WTC11 (cell line): Measurements from ENCODE around the gene NEMP1.
"Not testable (repeated sequence)": the region's sequence is repeated elsewhere in the genome, so short reads cannot be mapped to it uniquely, and the experiment has no call there.

Experiments
- ATF3 ChIP-seq: sonication (generic); formaldehyde crosslinking; conservative IDR thresholded peaks from 2 replicates; pipeline ENCODE4 v1.8.1; 2022; ENCODE audit warnings: mild to moderate bottlenecking, missing genetic modification reagents
- CREB1 ChIP-seq: sonication (generic); formaldehyde crosslinking; IDR thresholded peaks from 2 replicates; pipeline ENCODE4 v1.8.0; 2023; ENCODE audit warnings: mild to moderate bottlenecking, missing genetic modification reagents
- CTCF ChIP-seq: fragments of 200-600 bp; IDR thresholded peaks from 2 replicates; pipeline ENCODE4 v1.8.0; 2022; ENCODE audit warnings: antibody characterized with exemption
- ESRRA ChIP-seq: sonication (generic); formaldehyde crosslinking; IDR thresholded peaks from 2 replicates; pipeline ENCODE4 v1.8.1; 2022; ENCODE audit warnings: mild to moderate bottlenecking, missing genetic modification reagents, borderline replicate concordance
- MAX ChIP-seq: sonication (generic); formaldehyde crosslinking; IDR thresholded peaks from 2 replicates; pipeline ENCODE4 v1.8.0; 2022; ENCODE audit warnings: mild to moderate bottlenecking, missing genetic modification reagents
- NR2C2 ChIP-seq: sonication (generic); formaldehyde crosslinking; IDR thresholded peaks from 2 replicates; pipeline ENCODE4 v1.8.0; 2022; ENCODE audit warnings: mild to moderate bottlenecking, missing genetic modification reagents
- PRRX2 ChIP-seq: fragments of 250-450 bp; sonication (Bioruptor Pico); IDR thresholded peaks from 2 replicates; pipeline ENCODE4 v1.8.0; 2021; ENCODE audit warnings: mild to moderate bottlenecking
- SMAD3 ChIP-seq: sonication (generic); formaldehyde crosslinking; IDR thresholded peaks from 2 replicates; pipeline ENCODE4 v1.8.0; 2022; ENCODE audit warnings: missing genetic modification reagents, mild to moderate bottlenecking, borderline replicate concordance
- USF2 ChIP-seq: sonication (generic); formaldehyde crosslinking; IDR thresholded peaks from 2 replicates; pipeline ENCODE4 v1.8.1; 2023; ENCODE audit warnings: mild to moderate bottlenecking, missing genetic modification reagents, moderate library complexity
- ZNF138 ChIP-seq: sonication (generic); formaldehyde crosslinking; conservative IDR thresholded peaks from 2 replicates; pipeline ENCODE4 v1.8.1; 2022; ENCODE audit warnings: mild to moderate bottlenecking, moderate library complexity, missing genetic modification reagents
- ZNF263 ChIP-seq: sonication (generic); formaldehyde crosslinking; IDR thresholded peaks from 2 replicates; pipeline ENCODE4 v1.8.1; 2022; ENCODE audit warnings: low read depth, mild to moderate bottlenecking, moderate library complexity, missing genetic modification reagents
- ZNF423 ChIP-seq: fragments of 250-450 bp; sonication (Bioruptor Pico); IDR thresholded peaks from 2 replicates; pipeline ENCODE4 v2.1.2; 2022; ENCODE audit warnings: mild to moderate bottlenecking, moderate library complexity

- not testable (repeated sequence) for TF ChIP-seq PRRX2 (CRISPR knock-in tag); CREB1 (CRISPR knock-in tag); ZNF423; MAX; ATF3; CTCF; ESRRA (CRISPR knock-in tag); SMAD3 (CRISPR knock-in tag); ZNF138; NR2C2 (CRISPR knock-in tag); USF2 (CRISPR knock-in tag); ZNF263
Observed at GRCh38 chr12:57022324-57022723, 56.3 kb downstream of the NEMP1 start.
